ENCODE data around the gene ZNF714.

ZNF714 gene

DNA sequence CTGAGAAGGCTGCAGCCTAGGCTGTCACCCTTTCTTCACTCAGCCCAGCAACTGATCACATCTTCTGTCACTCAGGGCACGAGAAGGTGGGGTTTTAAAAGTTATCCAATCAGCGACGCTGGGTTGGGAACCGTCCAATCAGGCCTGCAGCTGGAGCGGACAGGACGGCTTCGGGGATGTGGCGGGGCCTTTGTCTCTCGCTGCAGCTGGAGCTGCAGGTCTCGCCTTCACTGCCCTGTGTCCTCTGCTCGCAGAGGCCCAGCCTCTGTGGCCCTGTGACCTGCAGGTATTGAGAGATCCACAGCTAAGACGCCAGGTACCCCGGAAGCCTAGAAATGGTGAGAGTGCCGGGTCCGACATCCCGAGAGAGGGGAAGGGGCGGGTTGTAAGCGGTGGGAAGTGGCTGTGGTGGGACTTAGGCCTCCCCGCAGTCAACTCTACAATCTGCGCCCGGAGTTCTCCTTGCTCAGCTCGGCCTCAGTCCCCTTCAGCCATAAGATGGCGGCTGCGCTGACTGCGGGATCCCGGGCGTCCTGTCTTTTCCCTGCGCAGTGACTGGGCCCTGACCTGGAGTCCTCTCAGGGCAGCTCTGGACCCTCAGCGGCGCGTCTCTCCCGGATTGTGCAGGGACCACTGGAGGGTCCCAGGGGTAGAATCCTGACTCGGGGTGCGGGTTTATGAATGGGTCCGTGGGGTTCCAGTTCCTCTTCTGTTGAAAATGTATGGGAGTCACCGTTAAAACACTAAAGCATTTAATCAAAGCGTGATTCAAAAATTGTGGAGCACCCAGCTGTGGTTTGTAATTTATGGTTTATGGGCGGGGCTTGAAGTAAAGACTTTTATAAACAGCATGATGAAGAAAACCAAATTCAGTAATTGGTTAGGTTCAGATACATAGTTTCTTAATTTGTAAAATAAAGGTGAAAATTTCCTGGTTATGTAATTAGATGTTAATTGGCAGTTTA lies at the start of gene ZNF714:
Gene ZNF714 (plus strand): TSS at position 193 of the 965 bp plus-strand sequence. CDS start 16,066 bp downstream, outside the sequence.
- DNase-seq (ENCODE audit: low read depth): peak; percentile 93
- peak within 1 kb of the TSS; percentile 58 for H3K4me3 ChIP-seq (ENCODE audit: low read depth, low read length)
- TF ChIP-seq, protein P1, sequence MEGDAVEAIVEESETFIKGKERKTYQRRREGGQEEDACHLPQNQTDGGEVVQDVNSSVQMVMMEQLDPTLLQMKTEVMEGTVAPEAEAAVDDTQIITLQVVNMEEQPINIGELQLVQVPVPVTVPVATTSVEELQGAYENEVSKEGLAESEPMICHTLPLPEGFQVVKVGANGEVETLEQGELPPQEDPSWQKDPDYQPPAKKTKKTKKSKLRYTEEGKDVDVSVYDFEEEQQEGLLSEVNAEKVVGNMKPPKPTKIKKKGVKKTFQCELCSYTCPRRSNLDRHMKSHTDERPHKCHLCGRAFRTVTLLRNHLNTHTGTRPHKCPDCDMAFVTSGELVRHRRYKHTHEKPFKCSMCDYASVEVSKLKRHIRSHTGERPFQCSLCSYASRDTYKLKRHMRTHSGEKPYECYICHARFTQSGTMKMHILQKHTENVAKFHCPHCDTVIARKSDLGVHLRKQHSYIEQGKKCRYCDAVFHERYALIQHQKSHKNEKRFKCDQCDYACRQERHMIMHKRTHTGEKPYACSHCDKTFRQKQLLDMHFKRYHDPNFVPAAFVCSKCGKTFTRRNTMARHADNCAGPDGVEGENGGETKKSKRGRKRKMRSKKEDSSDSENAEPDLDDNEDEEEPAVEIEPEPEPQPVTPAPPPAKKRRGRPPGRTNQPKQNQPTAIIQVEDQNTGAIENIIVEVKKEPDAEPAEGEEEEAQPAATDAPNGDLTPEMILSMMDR (IDR thresholded peaks at IDR 0.05; ENCODE audit: insufficient read depth, low read depth, low read length, missing control alignments): no peak

DNA sequence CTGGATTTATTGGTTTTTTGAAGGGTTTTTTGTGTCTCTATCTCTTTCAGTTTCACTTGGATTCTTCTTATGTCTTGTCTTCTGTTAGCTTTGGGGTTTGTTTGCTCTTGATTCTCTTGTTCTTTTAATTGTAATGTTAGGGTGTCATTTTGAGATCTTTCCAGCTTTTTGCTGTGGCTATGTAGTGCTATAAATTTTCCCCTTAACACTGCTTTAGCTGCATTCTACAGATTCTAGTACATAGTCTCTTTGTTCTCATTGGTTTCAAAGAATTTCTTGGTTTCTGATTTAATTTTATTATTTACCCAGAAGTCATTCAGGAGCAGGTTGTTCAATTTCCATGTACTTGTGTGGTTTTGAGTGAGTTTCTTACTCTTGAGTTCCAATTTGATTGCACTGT lies 37.0 kb upstream of the ZNF714 start:
- no peak overlapping the region for H3K4me3 ChIP-seq (ENCODE audit: low read depth, low read length)
- TF ChIP-seq, protein P1 (IDR thresholded peaks at IDR 0.05; ENCODE audit: insufficient read depth, low read depth, low read length, missing control alignments): no peak
- no peak for DNase-seq (ENCODE audit: low read depth)

DNA sequence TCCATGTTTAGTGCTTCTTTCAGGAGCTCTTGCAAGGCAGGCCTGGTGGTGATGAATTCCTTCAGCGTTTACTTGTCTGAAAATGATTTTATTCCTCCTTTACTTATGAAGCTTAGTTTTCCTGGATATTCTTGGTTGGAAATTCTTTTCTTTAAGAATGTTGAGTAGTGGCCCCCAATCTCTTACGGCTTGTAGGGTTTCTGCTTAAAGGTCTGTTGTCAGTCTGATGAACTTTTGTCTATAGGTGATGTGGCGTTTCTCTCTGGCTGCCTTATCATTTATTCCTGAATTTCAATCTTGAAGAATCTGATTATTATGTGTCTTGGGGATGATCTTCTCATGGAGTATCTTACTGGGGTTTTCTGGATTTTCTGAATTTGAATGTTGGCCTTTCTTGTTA lies 35.5 kb upstream of the ZNF714 start:
- H3K4me3 ChIP-seq (ENCODE audit: low read depth, low read length): no peak overlapping the region
- TF ChIP-seq, protein P1 (IDR thresholded peaks at IDR 0.05; ENCODE audit: insufficient read depth, low read depth, low read length, missing control alignments): no peak
- DNase-seq (ENCODE audit: low read depth): no peak

DNA sequence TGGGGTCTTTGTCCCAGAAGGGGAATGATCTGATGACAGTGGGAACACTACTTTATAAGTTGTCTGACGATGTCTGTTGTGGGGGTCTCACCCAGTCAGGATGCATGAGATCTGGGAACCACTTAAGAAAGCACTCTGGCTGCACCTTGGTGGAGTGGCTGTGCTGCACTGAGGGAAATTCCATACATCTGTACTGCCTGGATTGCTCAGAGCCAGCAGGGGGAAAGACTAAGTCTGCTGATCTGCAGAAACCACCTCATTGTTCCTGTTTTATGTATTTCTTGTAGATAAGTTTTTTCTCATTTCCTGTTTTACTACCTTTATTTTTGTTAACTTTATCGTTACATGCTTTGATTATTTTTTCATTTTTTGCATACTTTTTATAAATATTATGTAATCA lies 34.3 kb upstream of the ZNF714 start:
- TF ChIP-seq, protein P1 (IDR thresholded peaks at IDR 0.05; ENCODE audit: insufficient read depth, low read depth, low read length, missing control alignments): no peak
- DNase-seq (ENCODE audit: low read depth): no peak

DNA sequence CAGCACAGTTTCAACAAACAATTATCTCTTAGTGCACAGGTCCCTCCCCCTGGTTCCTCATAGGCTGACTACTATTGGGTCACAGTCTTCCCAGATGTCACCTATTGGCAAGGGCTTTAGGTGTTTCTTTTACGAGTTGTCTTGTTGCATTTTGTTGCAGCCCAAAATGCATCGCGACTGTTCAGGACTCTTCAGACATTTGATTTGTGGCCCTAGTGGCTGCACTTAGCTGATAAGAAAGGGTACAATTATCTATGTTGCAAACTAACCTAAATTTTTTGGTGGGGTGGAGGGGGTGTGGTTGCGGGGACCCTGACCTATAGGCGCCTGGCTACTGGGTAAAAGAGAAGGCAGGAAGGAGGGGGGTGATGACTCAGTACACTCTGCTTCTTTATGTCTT lies 29.1 kb upstream of the ZNF714 start:
- no peak overlapping the region for H3K4me3 ChIP-seq (ENCODE audit: low read depth, low read length)
- TF ChIP-seq, protein P1 (IDR thresholded peaks at IDR 0.05; ENCODE audit: insufficient read depth, low read depth, low read length, missing control alignments): no peak
- no peak for DNase-seq (ENCODE audit: low read depth)

More for the DNA sequence above, 34.3 kb upstream of the ZNF714 start:
- H3K4me3 ChIP-seq (ENCODE audit: low read depth, low read length): no peak overlapping the region

DNA sequence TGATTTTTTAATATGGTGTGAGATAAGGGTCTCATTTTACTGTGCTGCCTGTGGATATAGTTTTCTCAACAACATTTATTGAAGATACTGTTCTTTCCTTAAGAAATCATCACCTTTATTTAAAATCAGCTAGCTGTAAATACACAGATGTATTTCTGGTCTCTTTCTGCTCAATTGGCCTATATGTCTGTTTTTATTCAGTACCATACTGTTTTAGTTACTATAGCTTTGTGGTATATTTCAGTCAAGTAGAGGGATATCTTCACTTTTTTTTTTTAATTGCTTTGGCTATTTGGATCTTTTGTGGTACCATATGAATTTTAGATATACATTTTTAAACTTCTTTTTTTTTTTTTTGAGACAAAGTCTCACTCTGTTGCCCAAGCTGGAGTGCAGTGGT lies 16.7 kb upstream of the ZNF714 start:
- TF ChIP-seq, protein P1 (IDR thresholded peaks at IDR 0.05; ENCODE audit: insufficient read depth, low read depth, low read length, missing control alignments): no peak
- DNase-seq (ENCODE audit: low read depth): no peak
- no peak overlapping the region for H3K4me3 ChIP-seq (ENCODE audit: low read depth, low read length)

Measured in GM12865 (cell line).